ENCODE data around the gene PRKAB2. TPM values are rescaled to one million over a fixed set of nuclear protein-coding genes. Genes with fewer than 3 reads are reported as not detected.

The PRKAB2 gene
- total RNA-seq, 1 experiment from 2014 or later = 17.8 TPM

GRCh38 chr1:147168626-147169058 lies 3.6 kb downstream of the PRKAB2 start:
- Histone ChIP-seq H4K5ac (ENCODE audit: insufficient read length, low read depth, low read length) (no peak overlapping the region), H4K8ac (replicated peaks; ENCODE audit: insufficient read length, low read depth, low read length) (no peak overlapping the region), H3K27me3 (ENCODE audit: insufficient read depth, low read length) (no peaks in the 10 kb centered on the region), H3K23me2 (ENCODE audit: insufficient read length, low read depth, low read length, poor library complexity, severe bottlenecking) (peaks cover 11% of the 10 kb centered on the region), H3K56ac (ENCODE audit: insufficient read length, low read depth, low read length) (no peak overlapping the region), H2BK12ac (ENCODE audit: insufficient read length, low read depth, low read length) (no peak overlapping the region), H3K79me2 (ENCODE audit: insufficient read depth, low read length) (peaks cover 8% of the 10 kb centered on the region; the same call in 1 of the 2 replicates), H3K4me2 (ENCODE audit: insufficient read depth, insufficient read length, low read length) (no peak overlapping the region), H3K9ac (ENCODE audit: extremely low read depth, insufficient read length, low read length) (no peak overlapping the region), H4K20me1 (ENCODE audit: control insufficient read depth, insufficient read depth, insufficient read length) (no peaks in the 10 kb centered on the region), H3K23ac (ENCODE audit: insufficient read length, low read depth, low read length) (no peak overlapping the region), H2BK120ac (ENCODE audit: low read depth, low read length, poor library complexity, severe bottlenecking) (no peak overlapping the region), H3K4ac (ENCODE audit: low read depth, low read length) (no peak overlapping the region), H3K9me3 (ENCODE audit: control insufficient read depth, low read depth, low read length) (no peaks in the 10 kb centered on the region), H2AFZ (ENCODE audit: low read length) (no peak overlapping the region), H3K27ac (ENCODE audit: insufficient read length, low read depth, low read length) (no peak overlapping the region), H2AK5ac (ENCODE audit: insufficient read length, low read length) (no peak overlapping the region), H3K4me1 (ENCODE audit: insufficient read depth, low read length) (no peaks in the 10 kb centered on the region; the same call in 1 of the 2 replicates), H3K14ac (ENCODE audit: insufficient read depth, low read length) (no peak overlapping the region), H2BK5ac (ENCODE audit: insufficient read length, low read length) (no peak overlapping the region), H3T11ph (ENCODE audit: low read length) (no peak overlapping the region), H3K79me1 (ENCODE audit: insufficient read depth, low read depth, low read length, poor library complexity, severe bottlenecking) (no peaks in the 10 kb centered on the region), H2BK15ac (ENCODE audit: low read depth, low read length) (no peak overlapping the region), H2BK20ac (ENCODE audit: low read depth, low read length, poor library complexity, severe bottlenecking) (no peak overlapping the region), H3K18ac (ENCODE audit: insufficient read length, low read depth, low read length) (no peak overlapping the region), H4K91ac (ENCODE audit: insufficient read length, low read depth, low read length) (no peak overlapping the region)
- Mint-ChIP-seq H3K27me3 (ENCODE audit: low read depth) (no peaks in the 10 kb centered on the region), H3K4me3 (no peak overlapping the region), H3K36me3 (ENCODE audit: insufficient read depth in 1 of 3, low read depth in 3 of 3) (peaks cover 16 to 37% (median 28%) of the 10 kb centered on the region in 3 experiments; a peak in 6 of 7 replicates), H3K9me3 (peaks cover 0 to 3% of the 10 kb centered on the region in 2 experiments; a peak in 1 of 5 replicates), H3K4me1 (peaks cover 33 to 35% of the 10 kb centered on the region in 2 experiments), H3K27ac (0 out of 7 replicates have a peak overlapping the region, but pooled peaks of 1 of the 3 experiments have one; percentile 64)
- WGBS (ENCODE audit: extremely low coverage, insufficient read length, low lambda C conversion rate) = no CpG with 5 or more reads among the region's 2 CpGs
- DNase-seq = no peak
- no peak for TF ChIP-seq CTCF (conservative IDR thresholded peaks at IDR 0.05)
